ENCODE results near the gene BORCS5.

The BORCS5 gene

GRCh38 chr12:12511021-12511783, 154.3 kb downstream of the BORCS5 start:
- no peak for DNase-seq (ENCODE audit: low read depth in 2 of 2, low spot score in 1 of 2)

- DNase-seq (ENCODE audit: low read depth in 2 of 2, low spot score in 1 of 2) = no peak
Measured at GRCh38 chr12:12511895-12512711, 155.2 kb downstream of the BORCS5 start.

DNA sequence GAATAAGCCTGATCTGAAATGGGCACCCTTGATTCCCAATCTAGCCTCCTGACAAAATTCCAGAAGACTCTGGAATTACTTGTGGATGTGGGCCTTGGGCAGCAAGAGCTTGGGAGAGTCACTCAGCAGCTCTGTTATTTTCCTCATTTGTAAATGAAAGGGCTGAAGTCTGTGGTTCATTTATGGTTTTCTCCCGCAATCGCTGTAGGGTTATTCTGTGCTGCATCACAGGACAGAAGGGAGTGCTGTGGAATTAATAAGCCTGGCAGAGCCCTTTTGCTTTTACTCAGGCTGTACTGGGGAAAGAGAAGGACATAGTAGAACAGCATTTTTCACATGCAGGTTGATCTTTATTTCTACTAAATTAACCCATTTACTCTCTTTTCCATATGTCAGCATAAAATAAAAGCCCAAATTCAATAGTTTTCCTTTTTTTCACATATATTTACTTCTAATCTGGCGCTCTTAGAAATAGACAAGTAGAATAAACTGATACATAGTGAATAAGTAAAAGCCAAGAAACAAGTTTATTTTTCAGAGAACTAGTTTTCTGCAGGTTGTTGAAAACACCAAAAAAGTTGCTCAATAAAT, 156.6 kb downstream of the BORCS5 start:
- DNase-seq (ENCODE audit: low read depth in 2 of 2, low spot score in 1 of 2) = no peak

- DNase-seq (ENCODE audit: low read depth in 2 of 2, low spot score in 1 of 2) = no peak
Measured at GRCh38 chr12:12518464-12518845, 161.6 kb downstream of the BORCS5 start.

DNA sequence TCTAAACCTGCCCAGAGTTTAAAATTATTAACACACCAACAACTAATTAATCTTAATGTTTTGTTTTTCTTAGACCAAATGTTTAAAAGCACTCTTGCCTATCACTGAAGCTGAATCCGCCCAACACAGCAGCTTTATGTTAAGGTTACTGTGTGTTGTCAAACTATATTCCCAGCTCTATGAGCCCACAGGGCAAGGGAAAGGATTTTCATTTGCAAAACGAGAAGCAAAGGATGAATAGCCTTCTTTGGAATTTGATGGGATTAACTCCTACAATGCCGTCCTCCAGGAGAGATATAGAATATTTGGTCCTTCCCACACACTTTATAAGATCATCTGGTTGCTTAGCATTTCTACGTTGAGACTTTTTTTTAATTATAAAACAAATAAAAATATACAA, 162.0 kb downstream of the BORCS5 start:
- DNase-seq (ENCODE audit: low read depth in 2 of 2, low spot score in 1 of 2) = no peak

All from stimulated activated CD8-positive, alpha-beta memory T cell treated with anti-CD3 and anti-CD28 coated beads, Interleukin-4, amount 100 ng/mL, for 4 hours (primary cell).